ENCODE measurements around the gene RIPOR1.

RIPOR1 gene

GRCh38 chr16:67593701-67594100 is 65.1 kb downstream of the RIPOR1 start:
- Histone ChIP-seq H3K36me3 (peaks cover 62% of the 10 kb centered on the region), H3K4me2 (no peak overlapping the region), H3K27me3 (no peaks in the 10 kb centered on the region), H3K4me3 (no peak overlapping the region), H3K9ac (no peak overlapping the region), H3K27ac (no peak overlapping the region), H4K20me1 (peaks cover 18% of the 10 kb centered on the region), H3K4me1 (no peaks in the 10 kb centered on the region), H3K9me3 (no peaks in the 10 kb centered on the region)
- TF ChIP-seq Cebpa-rat (IDR thresholded peaks at IDR 0.05): no peak

DNA sequence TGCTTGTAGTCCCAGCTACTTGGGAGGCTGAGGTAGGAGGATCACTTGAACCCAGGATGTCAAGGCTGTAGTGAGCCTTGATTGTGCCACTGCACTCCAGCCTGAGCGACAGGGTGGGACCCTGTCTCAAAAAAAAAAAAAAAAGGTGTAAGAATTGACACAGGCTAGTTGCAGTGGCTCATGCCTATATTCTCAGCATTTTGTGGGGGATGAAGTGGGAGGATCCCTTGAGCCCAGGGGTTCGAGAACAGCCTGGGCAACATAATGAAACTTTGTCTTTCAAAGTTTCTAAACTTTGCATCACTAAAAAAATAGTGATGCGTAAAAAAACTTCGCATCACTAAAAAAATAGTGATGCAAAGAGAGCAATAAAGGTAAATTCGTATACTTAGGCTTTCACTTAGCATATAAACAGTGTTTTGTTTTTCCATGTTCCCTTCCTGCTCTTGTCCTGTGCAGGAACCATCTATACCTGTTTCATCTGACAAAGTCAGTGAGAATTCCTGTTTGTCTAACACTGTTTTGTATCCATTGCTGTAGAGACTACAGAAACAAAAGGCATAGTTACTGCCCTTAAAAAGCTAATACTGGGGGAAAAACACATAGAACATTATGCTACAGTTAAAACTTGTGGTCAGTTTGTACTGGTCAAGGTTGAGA is 65.8 kb downstream of the RIPOR1 start:
- Histone ChIP-seq H3K9ac (no peak overlapping the region), H3K36me3 (peaks cover 69% of the 10 kb centered on the region), H3K4me3 (no peak overlapping the region), H3K27me3 (no peaks in the 10 kb centered on the region), H3K4me2 (no peak overlapping the region), H3K9me3 (no peaks in the 10 kb centered on the region), H3K4me1 (no peaks in the 10 kb centered on the region), H3K27ac (no peak overlapping the region), H4K20me1 (peaks cover 18% of the 10 kb centered on the region)
- TF ChIP-seq Cebpa-rat (IDR thresholded peaks at IDR 0.05): no peak

- Histone ChIP-seq H3K9ac (no peak overlapping the region), H3K4me3 (no peak overlapping the region), H3K9me3 (no peaks in the 10 kb centered on the region), H4K20me1 (peaks cover 18% of the 10 kb centered on the region), H3K27me3 (no peaks in the 10 kb centered on the region), H3K27ac (no peak overlapping the region), H3K36me3 (peaks cover 74% of the 10 kb centered on the region), H3K4me2 (no peak overlapping the region), H3K4me1 (no peaks in the 10 kb centered on the region)
- no peak for TF ChIP-seq Cebpa-rat (IDR thresholded peaks at IDR 0.05)
These were observed 66.3 kb downstream of the RIPOR1 start for GRCh38 chr16:67594956-67595355.

All from BLaER1 (cell line).